SU-DHL-6 (cell line): Measurements from ENCODE around the gene SLC19A1.

Experiments
- H2AFZ ChIP-seq: fragments of 200-600 bp; sonication (generic); 2 replicates; pipeline ENCODE4 v1.6.1; 2014; ENCODE audit warnings: low read depth, mild to moderate bottlenecking, moderate library complexity, mixed read lengths, antibody characterized with exemption, low read length; ENCODE audit not compliant: severe bottlenecking
- H3F3A ChIP-seq: fragments of 200-600 bp; shearing (Covaris generic); 2 replicates; pipeline ENCODE4 v1.6.0; 2016; ENCODE audit warnings: antibody characterized with exemption, mild to moderate bottlenecking; ENCODE audit not compliant: insufficient read depth
- H3K27ac ChIP-seq: fragments of 200-600 bp; sonication (generic); 2 replicates; pipeline ENCODE4 v1.5.1; 2016; ENCODE audit warnings: low read depth, mild to moderate bottlenecking, low read length, moderate library complexity, mixed read lengths
- H3K27me3 ChIP-seq: fragments of 200-600 bp; sonication (generic), shearing (Covaris generic); 2 replicates; pipeline ENCODE4 v1.6.0; 2014; ENCODE audit warnings: mild to moderate bottlenecking, low read length
- H3K36me3 ChIP-seq: fragments of 200-600 bp; sonication (generic); 2 replicates; pipeline ENCODE4 v1.6.1; 2014; ENCODE audit warnings: mild to moderate bottlenecking, low read length, mixed read lengths
- H3K4me2 ChIP-seq: fragments of 300-600, 200-600 bp; shearing (Covaris generic), sonication (generic); 2 replicates; pipeline ENCODE4 v1.6.0; 2014; ENCODE audit warnings: low read length, low read depth, mild to moderate bottlenecking; ENCODE audit not compliant: poor library complexity, severe bottlenecking
- H3K4me3 ChIP-seq: fragments of 200-600 bp; sonication (generic); 2 replicates; pipeline ENCODE4 v1.5.1; 2014; ENCODE audit warnings: antibody characterized with exemption, low read length, mild to moderate bottlenecking, mixed read lengths; ENCODE audit not compliant: insufficient read depth, poor library complexity, severe bottlenecking
- H3K79me2 ChIP-seq: fragments of 200-600 bp; sonication (generic); 2 replicates; pipeline ENCODE4 v1.6.1; 2014; ENCODE audit warnings: mild to moderate bottlenecking, low read length, moderate library complexity; ENCODE audit not compliant: insufficient read depth
- H3K9ac ChIP-seq: fragments of 200-600 bp; sonication (generic); 2 replicates; pipeline ENCODE4 v1.7.0; 2014; ENCODE audit warnings: mild to moderate bottlenecking, low read length
- H3K9me2 ChIP-seq: fragments of 200-600 bp; sonication (generic); replicated peaks from 2 replicates; pipeline ENCODE4 v1.6.1; 2014; ENCODE audit warnings: low read length; ENCODE audit not compliant: insufficient read depth
- H3K9me3 ChIP-seq: fragments of 200-600 bp; sonication (generic); 2 replicates; pipeline ENCODE4 v1.6.1; 2014; ENCODE audit warnings: low read length, mixed read lengths; ENCODE audit not compliant: insufficient read depth
- H4K20me1 ChIP-seq: fragments of 200-600 bp; sonication (generic); 2 replicates; pipeline ENCODE4 v1.6.1; 2014; ENCODE audit warnings: low read depth, mild to moderate bottlenecking, antibody characterized with exemption, low read length, moderate library complexity, mixed read lengths
- CTCF ChIP-seq: fragments of 200-600 bp; sonication (generic); IDR thresholded peaks from one replicate; pipeline ENCODE4 v1.5.1; 2017; ENCODE audit warnings: antibody characterized with exemption, mild to moderate bottlenecking, low read length, moderate library complexity; ENCODE audit not compliant: insufficient read depth, poor library complexity, severe bottlenecking
- EZH2phosphoT487 ChIP-seq: fragments of 200-600 bp; sonication (generic), shearing (Covaris generic); conservative IDR thresholded peaks from 2 replicates; pipeline ENCODE4 v1.6.1; 2018; ENCODE audit warnings: mild to moderate bottlenecking, antibody characterized with exemption, low read length, moderate library complexity, mixed read lengths

SLC19A1 gene

GRCh38 chr21:45507888-45508508, 34.2 kb downstream of the SLC19A1 start:
- no peak overlapping the region for H3K27ac ChIP-seq
- peaks cover 3% of the 10 kb centered on the region; the same call in 1 of the 2 replicates for H3F3A ChIP-seq
- no peaks in the 10 kb centered on the region for H3K27me3 ChIP-seq
- H3K36me3 ChIP-seq, result no peaks in the 10 kb centered on the region
- no peaks in the 10 kb centered on the region for H3K9me2 ChIP-seq
- TF ChIP-seq EZH2phosphoT487 (no peak), CTCF (no peak)
- H3K9me3 ChIP-seq, result no peaks in the 10 kb centered on the region
- no peaks in the 10 kb centered on the region for H4K20me1 ChIP-seq
- H3K9ac ChIP-seq, result no peak overlapping the region
- no peak overlapping the region for H2AFZ ChIP-seq
- H3K4me3 ChIP-seq, result no peak overlapping the region
- no peaks in the 10 kb centered on the region for H3K79me2 ChIP-seq
- no peak overlapping the region for H3K4me2 ChIP-seq

- H4K20me1 ChIP-seq, result no peaks in the 10 kb centered on the region
- H3K79me2 ChIP-seq, result no peaks in the 10 kb centered on the region
- no peak overlapping the region for H3K4me3 ChIP-seq
- TF ChIP-seq CTCF, result no peak
- TF ChIP-seq EZH2phosphoT487, result no peak
- no peaks in the 10 kb centered on the region for H3K9me3 ChIP-seq
- no peaks in the 10 kb centered on the region for H3K9me2 ChIP-seq
- H3K27ac ChIP-seq, result no peak overlapping the region
- H2AFZ ChIP-seq, result no peak overlapping the region
- H3K27me3 ChIP-seq, result no peaks in the 10 kb centered on the region
- no peak overlapping the region for H3K4me2 ChIP-seq
- H3F3A ChIP-seq, result peaks cover 3% of the 10 kb centered on the region; the same call in 1 of the 2 replicates
- H3K36me3 ChIP-seq, result no peaks in the 10 kb centered on the region
- no peak overlapping the region for H3K9ac ChIP-seq
Observed at GRCh38 chr21:45507523-45507875, 34.7 kb downstream of the SLC19A1 start.

GRCh38 chr21:45506836-45507522, 35.3 kb downstream of the SLC19A1 start:
- Histone ChIP-seq H3K36me3 (no peaks in the 10 kb centered on the region), H3K4me3 (no peak overlapping the region), H3K27me3 (no peaks in the 10 kb centered on the region), H3K27ac (no peak overlapping the region), H3K9me2 (no peaks in the 10 kb centered on the region), H3K4me2 (no peak overlapping the region), H3K9ac (no peak overlapping the region), H3K79me2 (no peaks in the 10 kb centered on the region), H3F3A (peaks cover 3% of the 10 kb centered on the region; the same call in 1 of the 2 replicates), H3K9me3 (no peaks in the 10 kb centered on the region), H2AFZ (no peak overlapping the region), H4K20me1 (no peaks in the 10 kb centered on the region)
- TF ChIP-seq CTCF, result no peak
- TF ChIP-seq EZH2phosphoT487, result no peak
